PC-9 (cell line): Measurements from ENCODE around the gene UBE3C.

ENCODE experiments used
- CTCF ChIP-seq: fragments of 200-600 bp; sonication (generic); conservative IDR thresholded peaks from 2 replicates; pipeline ENCODE4 v1.6.1; 2017; ENCODE audit warnings: mixed run types, antibody characterized with exemption, mild to moderate bottlenecking, moderate library complexity
- EZH2 ChIP-seq: fragments of 200-600 bp; sonication (generic); IDR thresholded peaks from 2 replicates; pipeline ENCODE4 v1.8.0; 2017; ENCODE audit warnings: antibody characterized with exemption, low read depth

DNA sequence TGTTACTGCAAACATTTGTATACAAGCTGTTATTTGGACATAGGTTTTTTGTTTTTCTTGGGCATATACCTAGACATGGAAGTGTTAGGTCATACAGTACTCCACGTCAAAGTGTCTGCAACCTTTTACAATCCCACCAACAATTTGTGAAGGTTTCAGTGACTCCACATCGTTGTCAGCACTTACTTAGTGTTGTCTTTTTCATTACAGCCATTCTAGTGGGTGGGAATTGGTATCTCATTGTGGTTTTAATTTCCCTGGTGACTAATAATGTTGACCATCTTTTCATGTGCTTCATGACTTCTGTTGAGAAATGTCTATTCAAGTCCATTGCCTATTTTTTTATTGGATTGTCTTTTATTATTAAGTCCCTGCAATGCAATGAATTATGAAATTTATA is 95.0 kb downstream of the UBE3C start:
- TF ChIP-seq CTCF: no peak
- TF ChIP-seq EZH2: no peak
